Lower leg skin (tissue), 3 donors: ENCODE measurements around the gene DRC7.

Source experiments
- POLR2A ChIP-seq, 2 donors: fragments of 450-650 bp; IDR thresholded peaks; one replicate each; pipeline ENCODE4 v1.6.1; 2016 to 2017; ENCODE audit warnings: antibody characterized with exemption in 2 of 2, mild to moderate bottlenecking in 1 of 2, moderate library complexity in 1 of 2
- TF ChIP-seq, protein P1 (sequence below), 3 donors: fragments of 450-650 bp; IDR thresholded peaks; one replicate each; pipeline ENCODE4 v1.5.1; 2016; ENCODE audit warnings: antibody characterized with exemption in 3 of 3, mild to moderate bottlenecking in 3 of 3, moderate library complexity in 2 of 3

GRCh38 chr16:57759541-57760356 lies 65.1 kb downstream of the DRC7 start:
- TF ChIP-seq POLR2A (IDR thresholded peaks at IDR 0.05) = no peak
- TF ChIP-seq, protein P1, sequence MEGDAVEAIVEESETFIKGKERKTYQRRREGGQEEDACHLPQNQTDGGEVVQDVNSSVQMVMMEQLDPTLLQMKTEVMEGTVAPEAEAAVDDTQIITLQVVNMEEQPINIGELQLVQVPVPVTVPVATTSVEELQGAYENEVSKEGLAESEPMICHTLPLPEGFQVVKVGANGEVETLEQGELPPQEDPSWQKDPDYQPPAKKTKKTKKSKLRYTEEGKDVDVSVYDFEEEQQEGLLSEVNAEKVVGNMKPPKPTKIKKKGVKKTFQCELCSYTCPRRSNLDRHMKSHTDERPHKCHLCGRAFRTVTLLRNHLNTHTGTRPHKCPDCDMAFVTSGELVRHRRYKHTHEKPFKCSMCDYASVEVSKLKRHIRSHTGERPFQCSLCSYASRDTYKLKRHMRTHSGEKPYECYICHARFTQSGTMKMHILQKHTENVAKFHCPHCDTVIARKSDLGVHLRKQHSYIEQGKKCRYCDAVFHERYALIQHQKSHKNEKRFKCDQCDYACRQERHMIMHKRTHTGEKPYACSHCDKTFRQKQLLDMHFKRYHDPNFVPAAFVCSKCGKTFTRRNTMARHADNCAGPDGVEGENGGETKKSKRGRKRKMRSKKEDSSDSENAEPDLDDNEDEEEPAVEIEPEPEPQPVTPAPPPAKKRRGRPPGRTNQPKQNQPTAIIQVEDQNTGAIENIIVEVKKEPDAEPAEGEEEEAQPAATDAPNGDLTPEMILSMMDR (IDR thresholded peaks at IDR 0.05) = no peak
